Cardiac muscle cell (in vitro differentiated cells and primary cell): ENCODE results near the gene RNASE9. TPM values are rescaled to one million over a fixed set of nuclear protein-coding genes. Genes with fewer than 3 reads are reported as not detected.
"Not testable (repeated sequence)": the region's sequence is repeated elsewhere in the genome, so short reads cannot be mapped to it uniquely, and the experiment has no call there.

Experiments
- DNase-seq, 2 donors: peaks; one replicate each; pipeline versions ENCODE4 v3.0.0 to v3.0.0-alpha.2; 2010 to 2017; ENCODE audit warnings: low read depth in 1 of 2, low spot score in 1 of 2
- H3K27ac ChIP-seq: fragments of 200-600 bp; sonication (generic); 2 replicates; pipeline ENCODE4 v1.5.1; 2016
- H3K27me3 ChIP-seq: fragments of 200-600 bp; sonication (generic); 2 replicates; pipeline ENCODE4 v1.6.0; 2016; ENCODE audit warnings: control low read depth
- H3K36me3 ChIP-seq: fragments of 200-600 bp; sonication (generic); 2 replicates; pipeline ENCODE4 v1.5.1; 2016; ENCODE audit warnings: control low read depth
- H3K4me1 ChIP-seq: fragments of 200-600 bp; sonication (generic); 2 replicates; pipeline ENCODE4 v1.8.1; 2017; ENCODE audit warnings: low read depth, mild to moderate bottlenecking, mixed run types
- H3K4me3 ChIP-seq: fragments of 200-600 bp; sonication (generic); 2 replicates; pipeline ENCODE4 v1.5.1; 2016; ENCODE audit warnings: mild to moderate bottlenecking
- H3K9me3 ChIP-seq: fragments of 200-600 bp; sonication (generic); 2 replicates; pipeline ENCODE4 v1.5.1; 2017; ENCODE audit warnings: low read depth, mild to moderate bottlenecking, control low read depth
- CTCF ChIP-seq: IDR thresholded peaks from 2 replicates; pipeline ENCODE4 v1.5.1; 2012; ENCODE audit warnings: low read depth, mild to moderate bottlenecking, low read length
- polyA plus RNA-seq: library from polyadenylated mRNA; unstranded; fragments of >200 nt; fragmentation: Nextera tagmentation; extraction: Ambion mirVana; gene quantifications from 2 replicates; pipeline ENCODE4 v1.2.1, GENCODE V29; 2016
- total RNA-seq: library from RNA; depleted of rRNA; stranded (reverse); fragments of >200 nt; gene quantifications from 2 replicates; pipeline ENCODE4 v1.2.3, GENCODE V29; 2016

RNASE9 gene
- total and polyA plus RNA-seq, 2 experiments from 2014 or later = not detected

DNA sequence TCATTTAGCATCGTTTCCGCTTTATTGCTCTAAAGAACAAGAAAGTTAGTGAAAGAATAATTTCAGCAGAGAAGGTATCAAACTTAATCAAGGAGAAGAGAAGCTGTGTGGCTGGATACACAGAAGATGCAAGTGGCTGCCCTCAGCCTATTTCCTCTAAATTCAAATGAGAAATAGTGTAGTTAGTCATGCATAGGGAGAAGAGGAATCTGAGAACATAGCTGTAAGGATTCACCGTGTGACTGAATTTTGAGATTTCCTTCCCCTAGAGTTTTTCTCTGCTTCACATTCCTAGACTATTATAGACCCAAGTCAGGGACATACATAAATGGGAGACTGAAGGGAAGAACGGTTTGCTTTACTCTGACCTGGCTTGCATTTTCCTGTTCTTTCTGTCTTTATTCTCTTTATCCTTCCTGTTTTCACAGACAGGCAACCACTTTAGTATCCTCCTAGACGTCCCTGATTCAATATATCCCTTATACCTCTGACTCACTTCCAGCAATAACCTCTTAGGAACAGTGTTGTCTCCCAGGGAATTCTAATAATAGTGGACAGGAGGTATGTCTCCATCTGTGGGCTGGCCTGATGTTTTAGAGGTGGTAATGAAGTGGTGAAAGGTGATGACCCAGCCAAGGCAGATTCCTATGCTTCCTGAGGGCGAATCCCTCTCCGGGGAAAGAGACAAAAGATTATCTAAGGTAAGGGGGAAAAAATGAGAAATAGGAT lies 48.5 kb downstream of the RNASE9 start:
- H3K27me3 ChIP-seq = no peaks in the 10 kb centered on the region
- H3K36me3 ChIP-seq = no peaks in the 10 kb centered on the region
- DNase-seq = no peak
- TF ChIP-seq CTCF = no peak
- no peaks in the 10 kb centered on the region for H3K9me3 ChIP-seq
- H3K4me1 ChIP-seq = peaks cover 7% of the 10 kb centered on the region
- no peak overlapping the region for H3K27ac ChIP-seq
- no peak overlapping the region for H3K4me3 ChIP-seq

GRCh38 chr14:20508367-20508766 lies 52.5 kb downstream of the RNASE9 start:
- Histone ChIP-seq H3K4me3 (no peak overlapping the region), H3K27me3 (no peaks in the 10 kb centered on the region), H3K36me3 (no peaks in the 10 kb centered on the region), H3K27ac (no peak overlapping the region), H3K9me3 (no peaks in the 10 kb centered on the region), H3K4me1 (peaks cover 7% of the 10 kb centered on the region)
- no peak for DNase-seq
- TF ChIP-seq CTCF = no peak

DNA sequence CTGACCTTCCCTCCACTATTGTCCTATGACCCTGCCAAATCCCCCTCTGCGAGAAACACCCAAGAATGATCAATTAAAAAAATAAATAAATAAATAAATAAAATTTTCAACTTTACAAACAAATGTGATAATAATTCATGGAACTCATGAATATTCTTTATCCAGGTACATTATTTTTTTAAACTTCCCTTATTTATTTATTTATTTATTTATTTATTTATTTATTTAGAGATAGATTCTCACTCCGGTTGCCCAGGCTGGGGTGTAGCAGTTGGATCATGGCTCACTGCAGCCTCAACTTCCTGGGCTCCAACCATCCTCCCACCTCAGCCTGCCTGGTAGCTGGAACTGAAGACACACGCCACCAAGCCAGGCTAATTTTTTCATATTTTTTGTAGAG lies 53.3 kb downstream of the RNASE9 start:
- H3K27me3 ChIP-seq, H3K36me3 ChIP-seq, DNase-seq, H3K4me1 ChIP-seq, H3K4me3 ChIP-seq, H3K9me3 ChIP-seq, H3K27ac ChIP-seq: not testable (repeated sequence)

DNA sequence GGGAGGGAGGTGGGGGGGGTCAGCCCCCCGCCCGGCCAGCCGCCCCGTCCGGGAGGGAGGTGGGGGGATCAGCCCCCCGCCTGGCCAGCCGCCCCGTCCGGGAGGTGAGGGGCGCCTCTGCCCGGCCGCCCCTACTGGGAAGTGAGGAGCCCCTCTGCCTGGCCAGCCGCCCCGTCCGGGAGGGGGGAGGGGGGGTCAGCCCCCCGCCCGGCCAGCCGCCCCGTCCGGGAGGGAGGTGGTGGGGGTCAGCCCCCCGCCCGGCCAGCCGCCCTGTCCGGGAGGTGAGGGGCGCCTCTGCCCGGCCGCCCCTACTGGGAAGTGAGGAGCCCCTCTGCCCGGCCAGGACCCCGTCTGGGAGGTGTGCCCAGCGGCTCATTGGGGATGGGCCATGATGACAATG lies 54.1 kb downstream of the RNASE9 start:
- not testable (repeated sequence) for H3K4me1 ChIP-seq, H3K9me3 ChIP-seq, DNase-seq, H3K27ac ChIP-seq, H3K27me3 ChIP-seq, H3K4me3 ChIP-seq, H3K36me3 ChIP-seq

- not testable (repeated sequence) for H3K36me3 ChIP-seq, H3K9me3 ChIP-seq, H3K4me1 ChIP-seq, H3K4me3 ChIP-seq, H3K27ac ChIP-seq, H3K27me3 ChIP-seq, DNase-seq
These were observed 54.6 kb downstream of the RNASE9 start for GRCh38 chr14:20506276-20506675.

Other genes starting within 250 kb of the RNASE9 start
- 152 and 161 TPM in 2 replicates for gene CCNB1IP1, start 227.8 kb downstream of the RNASE9 start, total RNA-seq
- 63.7 and 76.9 TPM in 2 replicates for gene CCNB1IP1, start 227.8 kb downstream of the RNASE9 start, polyA plus RNA-seq
- gene PARP2, start 217.4 kb downstream of the RNASE9 start, total RNA-seq = 20.0 and 27.0 TPM in 2 replicates
- gene PARP2, start 217.4 kb downstream of the RNASE9 start, polyA plus RNA-seq = 61.1 and 97.9 TPM in 2 replicates
- 8.2 and 8.5 TPM in 2 replicates for gene TEP1, start 147.5 kb downstream of the RNASE9 start, total RNA-seq
- 4.3 and 5.1 TPM in 2 replicates for gene TEP1, start 147.5 kb downstream of the RNASE9 start, polyA plus RNA-seq
- gene KLHL33, start 124.9 kb downstream of the RNASE9 start, total RNA-seq = 0.18 TPM in 1 of 2 replicates, not detected in the other
- gene KLHL33, start 124.9 kb downstream of the RNASE9 start, polyA plus RNA-seq = 0.04 TPM in 1 of 2 replicates, not detected in the other
- gene OSGEP, start 106.2 kb downstream of the RNASE9 start, total RNA-seq = 47.9 and 82.0 TPM in 2 replicates
- 42.7 and 51.7 TPM in 2 replicates for gene OSGEP, start 106.2 kb downstream of the RNASE9 start, polyA plus RNA-seq
- gene APEX1, start 105.8 kb downstream of the RNASE9 start, total RNA-seq = 111 and 358 TPM in 2 replicates
- 176 and 185 TPM in 2 replicates for gene APEX1, start 105.8 kb downstream of the RNASE9 start, polyA plus RNA-seq
- gene PIP4P1, start 99.6 kb downstream of the RNASE9 start, total RNA-seq = 17.6 and 23.1 TPM in 2 replicates
- gene PIP4P1, start 99.6 kb downstream of the RNASE9 start, polyA plus RNA-seq = 49.4 and 60.1 TPM in 2 replicates
- gene PNP, start 91.6 kb downstream of the RNASE9 start, total RNA-seq = 15.6 and 20.7 TPM in 2 replicates
- 15.7 and 22.2 TPM in 2 replicates for gene PNP, start 91.6 kb downstream of the RNASE9 start, polyA plus RNA-seq
- not detected in 2 replicates for gene RNASE10, start 55.5 kb downstream of the RNASE9 start, total RNA-seq
- gene RNASE10, start 55.5 kb downstream of the RNASE9 start, polyA plus RNA-seq = 0.81 and 0.99 TPM in 2 replicates
- not detected in 2 replicates for gene RNASE11, start 27.0 kb upstream of the RNASE9 start, total RNA-seq
- gene RNASE11, start 27.0 kb upstream of the RNASE9 start, polyA plus RNA-seq = not detected in 2 replicates
- gene RNASE12, start 30.3 kb upstream of the RNASE9 start, total RNA-seq = not detected in 2 replicates
- not detected in 2 replicates for gene RNASE12, start 30.3 kb upstream of the RNASE9 start, polyA plus RNA-seq
- not detected in 2 replicates for gene OR6S1, start 80.6 kb upstream of the RNASE9 start, total RNA-seq
- not detected in 2 replicates for gene OR6S1, start 80.6 kb upstream of the RNASE9 start, polyA plus RNA-seq
- gene RNASE4, start 123.5 kb upstream of the RNASE9 start, total RNA-seq = 9.1 and 9.6 TPM in 2 replicates
- 7.2 and 12.4 TPM in 2 replicates for gene RNASE4, start 123.5 kb upstream of the RNASE9 start, polyA plus RNA-seq
- gene ANG, start 127.7 kb upstream of the RNASE9 start, total RNA-seq = 0.83 and 3.8 TPM in 2 replicates
- 2.1 and 2.7 TPM in 2 replicates for gene ANG, start 127.7 kb upstream of the RNASE9 start, polyA plus RNA-seq
- not detected in 2 replicates for gene EDDM3A, start 184.8 kb upstream of the RNASE9 start, total RNA-seq
- 0.15 and 0.25 TPM in 2 replicates for gene EDDM3A, start 184.8 kb upstream of the RNASE9 start, polyA plus RNA-seq
- 1.8 TPM in 1 of 2 replicates, not detected in the other for gene EDDM3B, start 207.4 kb upstream of the RNASE9 start, total RNA-seq
- 0.26 and 5.2 TPM in 2 replicates for gene EDDM3B, start 207.4 kb upstream of the RNASE9 start, polyA plus RNA-seq
- not detected in 2 replicates for gene RNASE6, start 220.2 kb upstream of the RNASE9 start, total RNA-seq
- gene RNASE6, start 220.2 kb upstream of the RNASE9 start, polyA plus RNA-seq = 0.60 TPM in 1 of 2 replicates, not detected in the other
- gene RNASE1, start 241.8 kb upstream of the RNASE9 start, total RNA-seq = 1.3 and 3.6 TPM in 2 replicates
- gene RNASE1, start 241.8 kb upstream of the RNASE9 start, polyA plus RNA-seq = 2.5 and 5.7 TPM in 2 replicates